Tibial nerve (tissue), 4 donors: ENCODE measurements around the gene PTPRG. TPM values are rescaled to one million over a fixed set of nuclear protein-coding genes. Genes with fewer than 3 reads are reported as not detected.
A peak's percentile ranks its signal among the peaks of the same experiment; 100 is the strongest.

Experiments used
- DNase-seq, 2 donors: peaks; one replicate each; pipeline ENCODE4 v3.0.0-alpha.2; 2019; ENCODE audit warnings: low spot score in 2 of 2
- H3K27ac ChIP-seq, 4 donors: fragments of 200-600 bp; sonication (generic) in 3 of 4; one replicate each; pipeline ENCODE4 v1.5.1; 2017 to 2019; ENCODE audit warnings: mild to moderate bottlenecking in 1 of 4
- H3K27me3 ChIP-seq, 2 donors: fragments of 200-600 bp; sonication (generic) in 1 of 2; one replicate each; pipeline versions ENCODE4 v1.5.1 to v1.6.0; 2017 to 2019
- H3K36me3 ChIP-seq, 3 donors: fragments of 200-600 bp; sonication (generic); one replicate each; pipeline ENCODE4 v1.5.1; 2018 to 2019
- H3K4me1 ChIP-seq, 4 donors: fragments of 200-600 bp; sonication (generic) in 3 of 4; one replicate each; pipeline ENCODE4 v1.5.1; 2017 to 2019
- H3K4me3 ChIP-seq, 4 donors: fragments of 200-600 bp; sonication (generic) in 3 of 4; one replicate each; pipeline ENCODE4 v1.5.1; 2017 to 2019; ENCODE audit warnings: mild to moderate bottlenecking in 1 of 4, moderate library complexity in 1 of 4
- H3K9me3 ChIP-seq, 4 donors: fragments of 200-600 bp; sonication (generic) in 3 of 4; one replicate each; pipeline ENCODE4 v1.5.1; 2017 to 2019
- EP300 ChIP-seq, 2 donors: sonication (generic); formaldehyde crosslinking; IDR thresholded peaks; one replicate each; pipeline ENCODE4 v1.6.1; 2017; ENCODE audit warnings: antibody characterized with exemption in 2 of 2, mild to moderate bottlenecking in 1 of 2
- POLR2A ChIP-seq, 2 donors: fragments of 450-650 bp; IDR thresholded peaks; one replicate each; pipeline ENCODE4 v1.6.1; 2017; ENCODE audit warnings: antibody characterized with exemption in 2 of 2, mild to moderate bottlenecking in 2 of 2, moderate library complexity in 2 of 2
- WGBS, 2 donors: methylation state at CpG; one replicate each; pipeline ENCODE4 v1.1.5; 2018; 5-methylcytosine and 5-hydroxymethylcytosine counted together
- total RNA-seq, 4 donors: library from RNA; depleted of rRNA; stranded (reverse); fragments of >200 nt; gene quantifications; one replicate each; pipeline ENCODE4 v1.1.0, GENCODE V29; 2016
- TF ChIP-seq, protein P1 (sequence below), 5 experiments: fragments of 200-600 bp in 3 of 5; fragments of 450-650 bp in 2 of 5; sonication (generic) in 3 of 5; IDR thresholded peaks; one replicate each; pipeline ENCODE4 v1.5.1; 2016 to 2019; ENCODE audit warnings: antibody characterized with exemption in 5 of 5, mild to moderate bottlenecking in 3 of 5, moderate library complexity in 2 of 5

Gene PTPRG
- total RNA-seq, 4 donors from 2014 or later: 112 to 174 (median 121) TPM

DNA sequence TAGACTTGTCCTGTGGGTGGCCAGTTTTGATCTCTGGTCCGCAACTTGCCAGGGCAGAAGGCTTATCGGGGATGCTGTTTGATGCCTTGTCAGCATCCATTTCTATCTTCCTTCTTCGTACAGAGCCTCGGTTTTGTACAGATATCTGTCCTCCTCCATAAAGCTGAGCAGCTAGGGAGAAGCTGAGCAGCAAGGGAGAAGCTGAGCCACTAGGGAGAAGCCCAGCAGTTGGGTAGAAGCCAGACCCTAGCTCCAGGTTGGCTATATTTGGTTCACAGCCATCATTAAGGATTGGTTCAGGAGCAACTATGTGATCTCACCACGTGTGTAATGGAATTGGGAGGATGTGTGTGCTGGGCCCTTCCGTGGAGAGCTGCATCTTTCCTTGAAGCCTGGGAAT, 46.7 kb downstream of the PTPRG start:
- no peaks in the 10 kb centered on the region for H3K9me3 ChIP-seq
- WGBS, 2 donors: 65 to 72% methylated on average over 6 of the region's 6 CpGs
- TF ChIP-seq EP300 (IDR thresholded peaks at IDR 0.05) (no peak), POLR2A (IDR thresholded peaks at IDR 0.05) (no peak)
- TF ChIP-seq, protein P1, sequence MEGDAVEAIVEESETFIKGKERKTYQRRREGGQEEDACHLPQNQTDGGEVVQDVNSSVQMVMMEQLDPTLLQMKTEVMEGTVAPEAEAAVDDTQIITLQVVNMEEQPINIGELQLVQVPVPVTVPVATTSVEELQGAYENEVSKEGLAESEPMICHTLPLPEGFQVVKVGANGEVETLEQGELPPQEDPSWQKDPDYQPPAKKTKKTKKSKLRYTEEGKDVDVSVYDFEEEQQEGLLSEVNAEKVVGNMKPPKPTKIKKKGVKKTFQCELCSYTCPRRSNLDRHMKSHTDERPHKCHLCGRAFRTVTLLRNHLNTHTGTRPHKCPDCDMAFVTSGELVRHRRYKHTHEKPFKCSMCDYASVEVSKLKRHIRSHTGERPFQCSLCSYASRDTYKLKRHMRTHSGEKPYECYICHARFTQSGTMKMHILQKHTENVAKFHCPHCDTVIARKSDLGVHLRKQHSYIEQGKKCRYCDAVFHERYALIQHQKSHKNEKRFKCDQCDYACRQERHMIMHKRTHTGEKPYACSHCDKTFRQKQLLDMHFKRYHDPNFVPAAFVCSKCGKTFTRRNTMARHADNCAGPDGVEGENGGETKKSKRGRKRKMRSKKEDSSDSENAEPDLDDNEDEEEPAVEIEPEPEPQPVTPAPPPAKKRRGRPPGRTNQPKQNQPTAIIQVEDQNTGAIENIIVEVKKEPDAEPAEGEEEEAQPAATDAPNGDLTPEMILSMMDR (IDR thresholded peaks at IDR 0.05): no peak
- H3K36me3 ChIP-seq: peaks cover 0 to 3% (median 0%) of the 10 kb centered on the region in 3 donors
- no peak overlapping the region for H3K4me3 ChIP-seq
- DNase-seq: no peak
- no peak overlapping the region for H3K27ac ChIP-seq
- no peaks in the 10 kb centered on the region for H3K27me3 ChIP-seq
- H3K4me1 ChIP-seq: peaks cover 0 to 21% (median 0%) of the 10 kb centered on the region in 4 donors

GRCh38 chr3:61608711-61609110, 47.3 kb downstream of the PTPRG start:
- Histone ChIP-seq H3K27ac (no peak overlapping the region), H3K9me3 (no peaks in the 10 kb centered on the region), H3K36me3 (peaks cover 0 to 3% (median 0%) of the 10 kb centered on the region in 3 donors), H3K27me3 (no peaks in the 10 kb centered on the region), H3K4me3 (no peak overlapping the region), H3K4me1 (peaks cover 0 to 28% (median 0%) of the 10 kb centered on the region in 4 donors)
- TF ChIP-seq, protein P1 (IDR thresholded peaks at IDR 0.05): no peak
- TF ChIP-seq EP300 (IDR thresholded peaks at IDR 0.05) (no peak), POLR2A (IDR thresholded peaks at IDR 0.05) (no peak)
- DNase-seq: no peak
- WGBS, 2 donors: 81 to 83% methylated on average over 5 of the region's 5 CpGs

- Histone ChIP-seq H3K9me3 (no peaks in the 10 kb centered on the region), H3K27me3 (no peaks in the 10 kb centered on the region), H3K36me3 (peaks cover 0 to 3% (median 0%) of the 10 kb centered on the region in 3 donors), H3K4me3 (no peak overlapping the region), H3K27ac (no peak overlapping the region), H3K4me1 (peaks cover 0 to 30% (median 0%) of the 10 kb centered on the region in 4 donors)
- no peak for DNase-seq
- 77 to 81% methylated on average over 3 of the region's 3 CpGs for WGBS, 2 donors
- TF ChIP-seq, protein P1 (IDR thresholded peaks at IDR 0.05): no peak
- no peak for TF ChIP-seq EP300 (IDR thresholded peaks at IDR 0.05)
- no peak for TF ChIP-seq POLR2A (IDR thresholded peaks at IDR 0.05)
These were observed 48.9 kb downstream of the PTPRG start for GRCh38 chr3:61610316-61610715.

- H3K4me3 ChIP-seq: no peak overlapping the region
- TF ChIP-seq EP300 (IDR thresholded peaks at IDR 0.05) (peak in 1 of 2 donors; percentile 63), POLR2A (IDR thresholded peaks at IDR 0.05) (no peak)
- H3K27me3 ChIP-seq: no peaks in the 10 kb centered on the region
- H3K9me3 ChIP-seq: no peaks in the 10 kb centered on the region
- peaks cover 0 to 37% (median 0%) of the 10 kb centered on the region in 4 donors for H3K4me1 ChIP-seq
- no peaks in the 10 kb centered on the region for H3K36me3 ChIP-seq
- no peak overlapping the region for H3K27ac ChIP-seq
- no peak for DNase-seq
- WGBS, 2 donors: 78% methylated on average over 13 of the region's 13 CpGs
These were observed 51.1 kb downstream of the PTPRG start for GRCh38 chr3:61612211-61613194.

GRCh38 chr3:61613666-61614065, 52.3 kb downstream of the PTPRG start:
- no peak for DNase-seq
- WGBS, 2 donors: 96 to 100% methylated on average over 1 of the region's 1 CpG
- no peak overlapping the region for H3K27ac ChIP-seq
- no peak overlapping the region for H3K4me3 ChIP-seq
- H3K27me3 ChIP-seq: no peaks in the 10 kb centered on the region
- no peaks in the 10 kb centered on the region for H3K9me3 ChIP-seq
- TF ChIP-seq POLR2A (IDR thresholded peaks at IDR 0.05) (no peak), EP300 (IDR thresholded peaks at IDR 0.05) (no peak)
- TF ChIP-seq, protein P1 (IDR thresholded peaks at IDR 0.05): no peak
- no peaks in the 10 kb centered on the region for H3K36me3 ChIP-seq
- peaks cover 0 to 31% (median 0%) of the 10 kb centered on the region in 4 donors for H3K4me1 ChIP-seq
